T-helper 17 cell (primary cell): ENCODE measurements around the gene ITSN2. TPM values are rescaled to one million over a fixed set of nuclear protein-coding genes. Genes with fewer than 3 reads are reported as not detected.
A peak's percentile ranks its signal among the peaks of the same experiment; 100 is the strongest.

Experiments
- ATAC-seq: fragments of 150-1000 bp; cut with Tn5 transposase; 2 replicates; pipeline ENCODE4 v1.10.0; 2021; ENCODE audit warnings: mild to moderate bottlenecking, moderate library complexity
- DNase-seq, 3 donors: peaks; one replicate each; pipeline versions ENCODE4 v3.0.0 to v3.0.0-alpha.2; 2020 to 2021
- H3K9me3 ChIP-seq: one replicate; pipeline ENCODE4 v1.7.0; 2013; ENCODE audit warnings: low read length, mild to moderate bottlenecking; ENCODE audit not compliant: control insufficient read depth, poor library complexity, severe bottlenecking
- H3K27ac Mint-ChIP-seq: one replicate; pipeline ENCODE4 v1.8.0; 2022; ENCODE audit warnings: mild to moderate bottlenecking, moderate library complexity, mixed read lengths
- H3K27me3 Mint-ChIP-seq: one replicate; pipeline ENCODE4 v1.8.0; 2022; ENCODE audit warnings: mixed read lengths
- H3K36me3 Mint-ChIP-seq: one replicate; pipeline ENCODE4 v1.8.0; 2022; ENCODE audit warnings: low read depth, mixed read lengths
- H3K4me1 Mint-ChIP-seq: one replicate; pipeline ENCODE4 v1.8.0; 2022; ENCODE audit warnings: mild to moderate bottlenecking, mixed read lengths
- H3K4me3 Mint-ChIP-seq: one replicate; pipeline ENCODE4 v1.8.0; 2022; ENCODE audit warnings: mild to moderate bottlenecking, moderate library complexity, mixed read lengths
- total RNA-seq, 4 donors: library from RNA in 2 of 4; stranded (reverse) in 2 of 4; gene quantifications; one replicate each; pipeline ENCODE4 v1.2.3 and lab custom pipeline; 2022 to 2026

The ITSN2 gene
- total RNA-seq, 2 donors from 2014 or later = 90.5 to 95.5 TPM

DNA sequence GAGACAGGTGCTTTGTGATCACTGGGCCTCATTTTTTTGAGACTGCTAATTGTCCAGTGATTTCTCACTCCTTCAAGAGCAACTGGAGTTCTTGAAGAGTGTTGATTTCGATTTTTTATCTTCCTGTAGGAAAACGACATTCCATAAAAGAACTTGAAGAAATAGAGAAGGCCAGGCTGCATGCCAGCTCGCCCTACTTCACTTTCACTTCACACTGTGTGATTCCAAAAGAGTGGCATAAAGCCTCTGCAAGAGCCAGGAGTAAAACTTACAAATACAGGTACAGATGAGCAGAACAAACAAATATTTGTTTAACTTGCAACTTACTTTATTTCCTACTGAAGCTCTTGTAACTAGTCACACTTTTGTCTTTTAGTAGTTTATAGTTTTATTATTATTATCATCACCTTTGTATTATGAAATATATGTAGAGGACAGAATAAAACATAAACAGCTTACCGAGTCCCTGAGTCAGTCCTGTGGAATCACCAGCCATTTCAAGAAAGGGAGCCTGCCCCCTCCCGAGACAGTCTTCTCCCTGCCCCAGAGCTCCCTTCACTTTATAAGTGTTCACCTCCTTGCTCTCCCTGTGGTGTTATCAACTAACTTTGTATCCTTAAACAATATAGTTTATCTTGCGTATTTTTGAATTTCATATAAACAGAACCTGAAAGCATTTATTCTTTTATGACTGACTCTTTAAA lies 176.8 kb downstream of the ITSN2 start:
- no peaks in the 10 kb centered on the region for H3K9me3 ChIP-seq
- no peak overlapping the region for H3K4me3 Mint-ChIP-seq
- H3K36me3 Mint-ChIP-seq = peaks cover 4% of the 10 kb centered on the region
- no peak overlapping the region for H3K27ac Mint-ChIP-seq
- peaks cover 2% of the 10 kb centered on the region for H3K4me1 Mint-ChIP-seq
- H3K27me3 Mint-ChIP-seq = no peaks in the 10 kb centered on the region
- DNase-seq (no peak), ATAC-seq (no peak)

DNA sequence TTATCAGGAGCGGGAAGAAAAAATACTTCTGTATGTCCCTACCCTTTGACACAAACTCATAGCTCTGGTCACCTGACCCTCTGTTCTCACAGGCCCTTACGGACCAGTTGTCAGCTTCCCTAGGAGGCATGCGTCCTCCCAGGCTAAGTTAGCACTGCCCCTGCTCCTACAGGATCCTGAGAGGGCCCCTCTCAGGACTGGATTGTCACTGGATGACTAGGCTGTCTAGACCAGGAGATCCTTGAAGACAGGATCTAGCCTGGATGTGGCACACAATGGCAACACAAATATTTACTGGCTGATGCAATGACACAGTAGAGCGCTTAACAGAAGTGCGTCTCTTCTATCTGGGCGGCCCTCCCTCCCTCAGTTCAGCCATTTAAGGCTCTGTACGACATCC lies 177.8 kb downstream of the ITSN2 start:
- Mint-ChIP-seq H3K27me3 (no peaks in the 10 kb centered on the region), H3K27ac (no peak overlapping the region), H3K4me3 (no peak overlapping the region), H3K36me3 (peaks cover 4% of the 10 kb centered on the region), H3K4me1 (peaks cover 2% of the 10 kb centered on the region)
- DNase-seq (no peak), ATAC-seq (no peak)
- H3K9me3 ChIP-seq = no peaks in the 10 kb centered on the region

DNA sequence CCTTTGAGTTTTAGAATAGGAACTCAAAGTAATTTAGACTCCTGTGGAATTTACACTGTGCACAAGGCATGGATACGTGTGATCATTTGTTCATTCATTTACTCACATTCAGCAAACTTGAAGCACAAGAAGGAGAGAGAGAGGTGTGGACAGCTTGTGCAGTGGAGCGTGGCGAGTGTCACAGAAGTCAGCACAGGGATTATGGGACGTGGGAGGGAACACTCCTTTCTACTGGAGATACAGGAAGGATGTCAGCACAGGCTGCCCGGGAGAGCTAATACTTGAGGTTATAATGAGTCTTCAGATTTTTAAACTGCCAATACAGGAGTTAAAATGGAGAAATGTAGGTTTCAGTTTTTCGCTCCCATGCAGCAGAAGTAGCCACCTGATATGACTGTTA lies 178.5 kb downstream of the ITSN2 start:
- DNase-seq = no peak
- H3K27ac Mint-ChIP-seq = no peak overlapping the region
- peaks cover 2% of the 10 kb centered on the region for H3K4me1 Mint-ChIP-seq
- no peaks in the 10 kb centered on the region for H3K9me3 ChIP-seq
- H3K27me3 Mint-ChIP-seq = no peaks in the 10 kb centered on the region
- H3K4me3 Mint-ChIP-seq = no peak overlapping the region
- no peak for ATAC-seq
- no peaks in the 10 kb centered on the region for H3K36me3 Mint-ChIP-seq

DNA sequence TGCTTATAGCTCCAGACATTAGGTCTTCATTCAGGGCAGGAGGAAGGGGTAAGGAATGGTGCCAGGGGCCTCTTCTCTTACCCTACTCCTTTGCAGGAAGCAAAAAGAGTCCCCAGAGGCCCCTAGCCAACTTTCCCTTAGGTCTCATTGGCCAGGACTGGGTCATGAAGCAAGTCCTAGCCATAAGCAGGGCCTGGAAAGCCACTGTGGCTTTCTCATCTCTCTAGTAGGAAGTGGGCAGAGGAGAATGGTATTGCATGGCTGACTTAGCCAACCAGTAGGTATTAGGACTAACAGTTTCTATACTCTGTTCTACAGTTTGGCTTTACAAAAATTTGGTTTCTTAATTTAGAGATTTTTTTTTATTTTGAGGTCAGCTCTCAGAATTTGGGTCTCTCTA lies 180.7 kb downstream of the ITSN2 start:
- H3K4me1 Mint-ChIP-seq = peaks cover 2% of the 10 kb centered on the region
- no peaks in the 10 kb centered on the region for H3K9me3 ChIP-seq
- DNase-seq (no peak), ATAC-seq (no peak)
- H3K4me3 Mint-ChIP-seq = no peak overlapping the region
- no peaks in the 10 kb centered on the region for H3K27me3 Mint-ChIP-seq
- no peaks in the 10 kb centered on the region for H3K36me3 Mint-ChIP-seq
- H3K27ac Mint-ChIP-seq = no peak overlapping the region

DNA sequence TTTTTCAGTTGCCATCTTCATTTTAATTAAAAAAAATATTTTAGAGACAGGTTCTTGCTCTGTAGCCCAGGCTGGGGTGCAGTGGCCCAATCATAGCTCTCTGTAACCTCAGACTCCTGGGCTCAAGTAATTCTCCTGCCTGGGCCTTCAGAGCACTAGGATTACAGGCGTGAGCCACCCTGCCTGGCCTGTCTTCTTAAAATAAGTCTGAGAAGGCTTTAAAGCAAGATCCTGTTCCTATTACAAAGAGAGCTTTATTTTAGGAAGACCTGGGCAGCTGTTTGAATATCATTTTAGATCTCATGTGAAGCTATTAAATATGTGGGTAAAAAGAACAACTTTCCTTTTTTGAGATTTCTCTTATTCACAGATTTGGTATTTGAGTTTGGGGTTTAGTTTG lies 184.0 kb downstream of the ITSN2 start:
- no peaks in the 10 kb centered on the region for H3K4me1 Mint-ChIP-seq
- H3K4me3 Mint-ChIP-seq = no peak overlapping the region
- ATAC-seq = no peak
- no peaks in the 10 kb centered on the region for H3K27me3 Mint-ChIP-seq
- DNase-seq = no peak
- H3K36me3 Mint-ChIP-seq = peaks cover 2% of the 10 kb centered on the region
- H3K9me3 ChIP-seq = no peaks in the 10 kb centered on the region
- H3K27ac Mint-ChIP-seq = no peak overlapping the region

DNA sequence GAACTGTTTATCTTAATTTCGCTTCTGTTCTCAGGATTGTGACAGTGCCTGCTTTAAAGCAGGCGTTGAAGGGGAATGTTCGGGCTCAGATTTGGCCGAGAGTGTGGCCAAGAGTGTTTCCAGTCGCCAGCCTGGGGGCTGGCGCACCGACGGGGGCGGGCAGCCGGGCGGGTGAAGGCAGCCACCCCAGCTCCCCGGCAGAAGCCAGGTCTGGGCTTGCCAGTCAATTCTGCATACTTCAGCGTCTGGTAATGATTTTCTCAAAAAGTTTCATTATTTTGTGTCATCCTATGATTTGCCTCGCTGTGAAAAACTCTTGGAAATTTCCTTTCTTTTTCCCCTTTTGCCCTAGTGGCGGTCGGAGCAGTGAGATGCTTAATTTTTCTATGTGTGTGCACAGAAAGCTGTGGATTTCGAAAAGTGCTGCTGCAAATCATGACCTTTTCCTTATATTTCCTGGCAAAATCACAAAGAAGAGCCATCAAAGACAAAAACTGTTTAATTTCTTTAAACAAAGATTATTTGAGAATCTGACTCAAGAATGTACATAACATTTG lies 184.6 kb downstream of the ITSN2 start:
- DNase-seq (no peak), ATAC-seq (no peak)
- Mint-ChIP-seq H3K4me1 (no peaks in the 10 kb centered on the region), H3K27ac (no peak overlapping the region), H3K4me3 (no peak overlapping the region), H3K36me3 (peaks cover 2% of the 10 kb centered on the region), H3K27me3 (no peaks in the 10 kb centered on the region)
- no peaks in the 10 kb centered on the region for H3K9me3 ChIP-seq

DNA sequence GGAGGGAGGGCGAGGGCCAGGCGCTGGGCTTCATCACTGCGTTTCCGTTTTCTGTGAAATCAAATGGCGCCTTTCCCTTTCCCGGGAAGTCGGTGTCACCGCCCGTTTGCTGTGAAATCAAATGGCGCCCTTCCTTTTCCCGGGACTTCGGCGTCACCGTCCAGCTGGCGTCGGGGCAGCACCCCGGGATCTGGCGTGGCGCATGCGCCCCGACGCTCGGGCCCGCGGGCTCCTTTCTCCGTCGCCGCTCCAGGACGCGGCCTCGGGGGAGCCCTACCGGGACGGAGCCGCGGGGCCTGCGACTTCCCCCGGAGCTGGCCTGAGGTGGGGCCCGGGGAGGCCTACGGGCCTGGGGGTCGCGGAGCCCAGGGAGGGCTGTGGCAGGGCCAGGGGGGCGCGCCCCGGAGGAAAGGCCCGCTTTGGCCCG lies 185.5 kb downstream of the ITSN2 start, which contains the start of gene FAM228A:
TSS of gene FAM228A (plus strand) at position 203 of the 427 bp plus-strand sequence. CDS start 428 bp downstream, outside the sequence.
- H3K4me3 Mint-ChIP-seq = no peak within 1 kb of the TSS
- H3K9me3 ChIP-seq = no peaks in the 10 kb centered on the region
- no peaks in the 10 kb centered on the region for H3K27me3 Mint-ChIP-seq
- no peaks in the 10 kb centered on the region for H3K4me1 Mint-ChIP-seq
- H3K36me3 Mint-ChIP-seq = peaks cover 2% of the 10 kb centered on the region
- no peak for DNase-seq
- H3K27ac Mint-ChIP-seq = no peak within 1 kb of the TSS
- ATAC-seq = no peak

DNA sequence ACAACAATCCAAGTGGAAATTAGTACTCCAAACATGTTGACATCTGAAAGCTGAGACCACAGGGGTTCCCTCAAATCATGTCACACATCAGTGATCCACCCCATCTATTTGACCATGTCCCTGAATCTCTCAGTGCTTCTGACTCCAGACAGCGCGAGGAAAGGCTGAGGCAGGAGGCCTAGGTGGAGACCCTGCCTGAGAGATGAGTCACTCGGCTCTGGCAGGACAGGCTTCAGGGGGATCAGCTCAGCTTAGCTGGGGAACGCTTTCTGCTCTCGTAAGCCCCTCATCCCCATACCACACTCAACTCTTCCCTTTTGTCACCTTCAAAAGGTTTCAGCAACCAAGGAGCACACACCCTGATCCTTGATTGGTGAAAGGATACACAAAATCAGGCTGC lies 191.3 kb downstream of the ITSN2 start:
- H3K4me1 Mint-ChIP-seq = peaks cover 2% of the 10 kb centered on the region
- H3K36me3 Mint-ChIP-seq = peaks cover 7% of the 10 kb centered on the region
- DNase-seq (no peak), ATAC-seq (no peak)
- no peaks in the 10 kb centered on the region for H3K9me3 ChIP-seq
- no peak overlapping the region for H3K27ac Mint-ChIP-seq
- H3K27me3 Mint-ChIP-seq = peaks cover 6% of the 10 kb centered on the region
- H3K4me3 Mint-ChIP-seq = no peak overlapping the region

DNA sequence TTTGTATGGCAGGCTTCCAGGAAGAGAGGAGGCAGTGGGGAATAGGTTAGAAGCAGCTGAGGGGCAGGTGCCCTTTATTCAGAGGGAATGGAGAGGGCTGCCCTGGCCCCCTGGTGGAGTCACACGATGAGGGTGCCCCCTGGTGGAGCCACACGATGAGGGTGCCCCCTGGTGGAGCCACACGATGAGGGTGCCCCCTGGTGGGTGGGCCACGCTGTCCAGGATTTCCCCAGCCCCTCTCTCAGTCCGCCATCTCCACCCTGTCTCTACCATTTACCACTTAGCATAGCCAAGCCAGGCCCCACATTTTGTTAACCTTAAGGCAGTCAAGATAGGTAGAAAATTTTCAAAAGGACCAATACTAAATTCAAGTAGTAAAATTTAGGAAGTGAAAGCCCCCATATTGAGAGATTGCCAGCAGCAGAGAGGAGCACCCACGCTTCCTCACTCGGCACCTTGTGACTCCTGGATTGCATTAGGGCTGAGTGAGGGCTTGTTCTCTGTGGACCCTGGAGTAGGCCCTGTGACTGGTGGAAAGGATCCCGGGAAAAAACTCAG lies 195.8 kb downstream of the ITSN2 start:
- peak; percentile 79 for ATAC-seq
- peaks cover 6% of the 10 kb centered on the region for H3K27me3 Mint-ChIP-seq
- H3K4me3 Mint-ChIP-seq = no peak overlapping the region
- H3K27ac Mint-ChIP-seq = no peak overlapping the region
- H3K4me1 Mint-ChIP-seq = peaks cover 3% of the 10 kb centered on the region
- no peaks in the 10 kb centered on the region for H3K9me3 ChIP-seq
- DNase-seq = peak in 2 of 3 donors; percentile 26 to 32
- H3K36me3 Mint-ChIP-seq = peaks cover 6% of the 10 kb centered on the region

DNA sequence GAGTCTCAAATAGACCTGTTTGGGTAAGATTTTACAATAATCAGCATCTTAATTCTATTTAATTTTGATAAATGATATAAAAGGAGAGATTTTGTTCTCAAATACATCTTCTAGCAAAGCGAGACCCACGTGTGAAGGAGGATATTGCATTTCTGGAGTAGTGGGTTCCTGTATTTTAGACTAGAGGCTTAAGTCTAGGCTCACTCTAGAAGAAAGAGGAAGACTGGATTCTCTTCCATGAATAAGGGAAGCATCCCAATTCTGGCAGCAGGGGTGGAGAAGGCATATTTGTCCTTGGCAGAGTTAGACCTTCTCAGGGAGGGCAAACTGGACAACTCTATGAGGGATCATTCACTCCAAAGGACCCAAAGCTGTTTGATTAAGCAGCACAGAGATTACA lies 196.7 kb downstream of the ITSN2 start:
- ATAC-seq = no peak
- Mint-ChIP-seq H3K36me3 (peaks cover 4% of the 10 kb centered on the region), H3K4me1 (peaks cover 5% of the 10 kb centered on the region), H3K27ac (no peak overlapping the region), H3K27me3 (peaks cover 4% of the 10 kb centered on the region), H3K4me3 (no peak overlapping the region)
- no peak for DNase-seq
- H3K9me3 ChIP-seq = no peaks in the 10 kb centered on the region

DNA sequence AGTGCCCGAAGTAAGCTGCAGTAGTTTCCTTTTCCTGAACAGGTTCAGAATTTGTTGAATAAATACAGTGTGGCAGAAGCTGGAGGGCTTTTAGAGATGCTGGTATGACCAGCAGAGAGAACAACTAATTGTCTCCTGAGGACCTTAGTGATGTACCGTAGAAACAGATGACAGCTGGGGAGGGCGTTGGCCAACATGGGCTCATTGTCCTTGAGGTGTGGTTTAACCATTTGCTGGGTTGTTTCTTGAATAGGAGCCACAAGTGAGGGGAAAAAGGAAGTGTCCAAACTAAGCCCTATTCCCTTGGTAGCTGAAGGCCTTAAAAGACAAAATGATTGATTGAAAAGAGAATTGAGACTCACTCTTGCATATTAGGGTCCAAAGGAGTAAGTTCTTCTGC lies 197.2 kb downstream of the ITSN2 start:
- H3K27me3 Mint-ChIP-seq = peaks cover under 1% of the 10 kb centered on the region

DNA sequence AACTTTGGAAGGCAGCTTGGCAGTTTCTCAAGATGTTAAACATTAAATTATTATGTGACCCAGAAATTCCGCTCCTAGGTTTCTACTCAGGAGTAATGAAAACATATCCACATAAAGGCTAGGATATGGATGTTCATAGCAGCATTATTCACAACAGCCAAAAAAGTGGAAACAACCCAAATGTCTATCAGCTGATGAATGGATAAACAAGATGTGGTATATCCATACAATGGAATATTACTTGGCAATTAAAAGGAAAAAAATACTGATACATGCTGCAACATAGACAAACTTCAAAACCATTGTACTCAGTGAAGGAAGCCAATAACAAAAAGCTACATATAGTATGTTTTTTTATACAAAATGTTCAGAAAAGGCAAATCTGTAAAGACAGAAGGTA lies 197.8 kb downstream of the ITSN2 start:
- Mint-ChIP-seq H3K4me1 (peaks cover 5% of the 10 kb centered on the region), H3K36me3 (peaks cover 3% of the 10 kb centered on the region), H3K27ac (no peak overlapping the region), H3K4me3 (no peak overlapping the region), H3K27me3 (no peaks in the 10 kb centered on the region)
- no peak for DNase-seq
- no peak for ATAC-seq
- no peaks in the 10 kb centered on the region for H3K9me3 ChIP-seq

More for the DNA sequence above, 197.2 kb downstream of the ITSN2 start:
- peaks cover 5% of the 10 kb centered on the region for H3K4me1 Mint-ChIP-seq
- DNase-seq (no peak), ATAC-seq (no peak)
- H3K36me3 Mint-ChIP-seq = peaks cover 3% of the 10 kb centered on the region
- H3K27ac Mint-ChIP-seq = no peak overlapping the region
- no peaks in the 10 kb centered on the region for H3K9me3 ChIP-seq
- H3K4me3 Mint-ChIP-seq = no peak overlapping the region

DNA sequence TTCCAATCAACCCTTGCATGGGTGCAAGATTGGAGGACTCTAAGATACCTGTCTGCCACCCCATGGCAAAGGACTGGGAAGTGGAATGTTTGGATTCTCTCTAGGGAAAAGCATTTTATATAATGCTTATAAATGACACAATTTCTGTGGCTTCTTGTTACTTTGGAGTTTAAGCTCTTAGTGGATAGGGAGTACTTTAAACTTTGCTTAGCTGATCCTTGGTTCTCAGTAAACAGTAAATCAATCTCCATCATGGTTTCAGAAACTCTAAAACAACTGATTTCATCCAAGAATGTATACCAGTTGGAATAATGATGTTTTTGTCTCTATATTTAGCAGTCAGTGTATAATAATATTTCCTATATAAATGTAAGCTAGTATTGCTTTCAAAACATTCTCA lies 199.6 kb downstream of the ITSN2 start:
- no peak overlapping the region for H3K4me3 Mint-ChIP-seq
- H3K27me3 Mint-ChIP-seq = no peaks in the 10 kb centered on the region
- DNase-seq = no peak
- no peak overlapping the region for H3K27ac Mint-ChIP-seq
- no peaks in the 10 kb centered on the region for H3K9me3 ChIP-seq
- no peak for ATAC-seq
- H3K36me3 Mint-ChIP-seq = peaks cover 5% of the 10 kb centered on the region
- H3K4me1 Mint-ChIP-seq = peaks cover 7% of the 10 kb centered on the region

DNA sequence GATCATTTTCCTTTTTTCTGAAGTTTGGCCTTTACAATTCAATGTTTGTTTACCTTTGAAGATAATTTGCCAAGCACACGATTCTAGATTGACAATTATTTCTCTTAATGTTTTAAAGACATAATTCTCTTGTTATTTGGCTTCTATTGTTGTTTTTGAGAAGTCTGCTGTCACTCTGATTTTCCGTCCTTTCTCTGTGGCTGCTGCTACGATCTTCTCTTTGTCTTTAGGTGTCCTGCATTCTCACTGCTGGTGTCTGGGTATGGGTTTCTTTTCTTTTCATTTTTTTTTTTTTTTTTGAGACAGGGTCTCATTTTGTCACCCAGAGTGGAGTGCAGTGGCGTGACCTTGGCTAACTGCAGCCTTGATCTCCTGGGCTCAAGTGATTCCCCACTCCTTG lies 200.6 kb downstream of the ITSN2 start:
- no peaks in the 10 kb centered on the region for H3K9me3 ChIP-seq
- Mint-ChIP-seq H3K4me1 (peaks cover 7% of the 10 kb centered on the region), H3K27me3 (no peaks in the 10 kb centered on the region), H3K4me3 (no peak overlapping the region), H3K36me3 (peaks cover 5% of the 10 kb centered on the region), H3K27ac (no peak overlapping the region)
- no peak for ATAC-seq
- DNase-seq = no peak
